Hepatocyte (in vitro differentiated cells): Measurements from ENCODE around the gene CREBL2. TPM values are rescaled to one million over a fixed set of nuclear protein-coding genes. Genes with fewer than 3 reads are reported as not detected.
"Not testable (repeated sequence)": the region's sequence is repeated elsewhere in the genome, so short reads cannot be mapped to it uniquely, and the experiment has no call there.

Experiments used
- DNase-seq: peaks from one replicate; pipeline ENCODE4 v3.0.0-alpha.2; 2016; ENCODE audit warnings: low spot score
- H2AFZ ChIP-seq: fragments of 200-600 bp; sonication (generic); 2 replicates; pipeline ENCODE4 v1.6.0; 2016; ENCODE audit warnings: antibody characterized with exemption, mild to moderate bottlenecking
- H3K27ac ChIP-seq: fragments of 200-600 bp; sonication (generic); 2 replicates; pipeline ENCODE4 v1.5.1; 2016; ENCODE audit warnings: mild to moderate bottlenecking
- H3K27me3 ChIP-seq: fragments of 200-600 bp; sonication (generic); 2 replicates; pipeline ENCODE4 v1.6.1; 2016
- H3K36me3 ChIP-seq: fragments of 200-600 bp; sonication (generic); replicated peaks from 2 replicates; pipeline ENCODE4 v1.5.1; 2016; ENCODE audit warnings: low read depth; ENCODE audit not compliant: insufficient read depth
- H3K4me1 ChIP-seq: fragments of 200-600 bp; sonication (generic); 2 replicates; pipeline ENCODE4 v1.5.1; 2016; ENCODE audit warnings: mild to moderate bottlenecking, moderate library complexity; ENCODE audit not compliant: insufficient read depth
- H3K4me2 ChIP-seq: fragments of 200-600 bp; sonication (generic); 2 replicates; pipeline ENCODE4 v1.6.0; 2016
- H3K4me3 ChIP-seq: fragments of 200-600 bp; sonication (generic); 2 replicates; pipeline ENCODE4 v1.5.1; 2016; ENCODE audit warnings: mild to moderate bottlenecking
- H3K79me2 ChIP-seq: fragments of 200-600 bp; sonication (generic); 2 replicates; pipeline ENCODE4 v1.6.0; 2017; ENCODE audit warnings: mild to moderate bottlenecking
- H3K9me2 ChIP-seq: fragments of 200-600 bp; sonication (generic); replicated peaks from 2 replicates; pipeline ENCODE4 v1.6.0; 2017; ENCODE audit warnings: mild to moderate bottlenecking; ENCODE audit not compliant: insufficient read depth
- H3K9me3 ChIP-seq: fragments of 200-600 bp; sonication (generic); 2 replicates; pipeline ENCODE4 v1.5.1; 2016; ENCODE audit warnings: low read depth, mild to moderate bottlenecking
- H4K20me1 ChIP-seq: fragments of 200-600 bp; sonication (generic); 2 replicates; pipeline ENCODE4 v1.6.0; 2016; ENCODE audit warnings: mild to moderate bottlenecking; ENCODE audit not compliant: insufficient read depth, poor library complexity, severe bottlenecking
- CTCF ChIP-seq: fragments of 200-600 bp; sonication (generic); IDR thresholded peaks from 2 replicates; pipeline ENCODE4 v1.5.1; 2016; ENCODE audit warnings: antibody characterized with exemption, mild to moderate bottlenecking; ENCODE audit not compliant: poor library complexity
- EZH2 ChIP-seq: fragments of 200-600 bp; sonication (generic); IDR thresholded peaks from 2 replicates; pipeline ENCODE4 v1.6.1; 2016; ENCODE audit warnings: antibody characterized with exemption, mild to moderate bottlenecking, borderline replicate concordance
- EZH2phosphoT487 ChIP-seq: fragments of 200-600 bp; sonication (generic); IDR thresholded peaks from one replicate; pipeline ENCODE4 v1.6.1; 2018; ENCODE audit warnings: antibody characterized with exemption, mild to moderate bottlenecking, low read depth, moderate library complexity; ENCODE audit not compliant: unreplicated experiment, severe bottlenecking
- WGBS: methylation state at CpG from one replicate; pipeline ENCODE4 v1.1.6; 2016; ENCODE audit warnings: low lambda C conversion rate; ENCODE audit errors: missing lambda C conversion rate; 5-methylcytosine and 5-hydroxymethylcytosine counted together
- polyA plus RNA-seq: library from polyadenylated mRNA; unstranded; fragments of >200 nt; fragmentation: Nextera tagmentation; extraction: Ambion mirVana; gene quantifications from 2 replicates; pipeline ENCODE4 v1.2.1, GENCODE V29; 2016
- total RNA-seq: library from RNA; depleted of rRNA; stranded (reverse); fragments of >200 nt; gene quantifications from 2 replicates; pipeline ENCODE4 v1.2.3, GENCODE V29; 2014

The CREBL2 gene
- total and polyA plus RNA-seq, 2 experiments from 2014 or later, result 11.4 to 19.4 TPM

GRCh38 chr12:12587878-12588277 lies 23.8 kb upstream of the CREBL2 start:
- TF ChIP-seq EZH2, result no peak
- TF ChIP-seq CTCF, result no peak
- TF ChIP-seq EZH2phosphoT487, result no peak
- Histone ChIP-seq H3K4me1 (no peaks in the 10 kb centered on the region), H3K9me3 (no peaks in the 10 kb centered on the region), H3K4me3 (no peak overlapping the region), H3K79me2 (no peaks in the 10 kb centered on the region), H2AFZ (no peak overlapping the region), H3K36me3 (no peaks in the 10 kb centered on the region), H4K20me1 (no peaks in the 10 kb centered on the region), H3K27me3 (no peaks in the 10 kb centered on the region), H3K4me2 (no peak overlapping the region), H3K27ac (peak overlapping the region; percentile 3), H3K9me2 (no peaks in the 10 kb centered on the region)
- 100% methylated on average over 1 of the region's 1 CpG for WGBS
- no peak for DNase-seq

- not testable (repeated sequence) for H3K9me3 ChIP-seq, H3K27ac ChIP-seq, H3K36me3 ChIP-seq, H2AFZ ChIP-seq, H3K4me3 ChIP-seq, H3K27me3 ChIP-seq, H3K79me2 ChIP-seq, H4K20me1 ChIP-seq, H3K9me2 ChIP-seq, DNase-seq, H3K4me2 ChIP-seq, H3K4me1 ChIP-seq
- 86% methylated on average over 3 of the region's 3 CpGs for WGBS
Measured at GRCh38 chr12:12588436-12588835, 23.2 kb upstream of the CREBL2 start.

- no peaks in the 10 kb centered on the region for H3K27me3 ChIP-seq
- H3K9me3 ChIP-seq, result no peaks in the 10 kb centered on the region
- no peak for TF ChIP-seq EZH2phosphoT487
- TF ChIP-seq EZH2, result no peak
- TF ChIP-seq CTCF, result no peak
- no peaks in the 10 kb centered on the region for H3K36me3 ChIP-seq
- no peaks in the 10 kb centered on the region for H3K9me2 ChIP-seq
- 99% methylated on average over 6 of the region's 6 CpGs for WGBS
- no peaks in the 10 kb centered on the region for H3K79me2 ChIP-seq
- DNase-seq, result no peak
- H2AFZ ChIP-seq, result no peak overlapping the region
- no peaks in the 10 kb centered on the region for H3K4me1 ChIP-seq
- H3K4me2 ChIP-seq, result no peak overlapping the region
- H4K20me1 ChIP-seq, result no peaks in the 10 kb centered on the region
- H3K4me3 ChIP-seq, result no peak overlapping the region
- no peak overlapping the region for H3K27ac ChIP-seq
Measured at GRCh38 chr12:12590961-12591360, 20.7 kb upstream of the CREBL2 start.

DNA sequence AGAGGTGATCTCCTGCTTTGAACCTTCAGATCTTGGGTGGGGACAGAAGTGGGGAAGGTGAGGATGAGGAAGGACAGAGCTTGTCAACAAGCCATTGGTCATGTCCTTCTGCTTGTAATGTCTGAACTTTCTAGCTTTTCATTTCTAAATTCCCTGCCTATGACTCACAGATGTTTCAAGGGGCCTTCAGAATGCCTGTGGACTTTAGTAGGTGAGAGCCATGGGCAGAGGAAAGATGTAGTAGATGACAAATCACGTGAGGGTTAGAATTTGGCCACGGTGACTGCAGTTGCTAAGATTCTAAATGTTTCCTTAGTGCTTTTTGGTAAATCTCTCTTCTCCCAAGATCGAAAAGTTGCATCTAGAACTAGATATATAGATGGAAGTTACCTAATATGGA lies 18.7 kb upstream of the CREBL2 start:
- H2AFZ ChIP-seq, result no peak overlapping the region
- no peak overlapping the region for H3K4me3 ChIP-seq
- no peaks in the 10 kb centered on the region for H3K9me3 ChIP-seq
- H3K4me2 ChIP-seq, result no peak overlapping the region
- no peaks in the 10 kb centered on the region for H3K4me1 ChIP-seq
- WGBS, result 68% methylated on average over 3 of the region's 3 CpGs
- no peaks in the 10 kb centered on the region for H3K27me3 ChIP-seq
- H3K36me3 ChIP-seq, result no peaks in the 10 kb centered on the region
- no peaks in the 10 kb centered on the region for H3K9me2 ChIP-seq
- no peaks in the 10 kb centered on the region for H4K20me1 ChIP-seq
- peak overlapping the region; percentile 17 for H3K27ac ChIP-seq
- H3K79me2 ChIP-seq, result no peaks in the 10 kb centered on the region
- peak; percentile 39 for DNase-seq
- TF ChIP-seq CTCF, result no peak
- TF ChIP-seq EZH2phosphoT487, result no peak
- no peak for TF ChIP-seq EZH2

- not testable (repeated sequence) for H3K9me2 ChIP-seq, H3K27ac ChIP-seq, H2AFZ ChIP-seq, H3K4me2 ChIP-seq, H3K79me2 ChIP-seq, H3K4me3 ChIP-seq, H3K9me3 ChIP-seq, H3K27me3 ChIP-seq, H3K36me3 ChIP-seq, H4K20me1 ChIP-seq, H3K4me1 ChIP-seq, DNase-seq
- 100% methylated on average over 2 of the region's 2 CpGs for WGBS
Measured at GRCh38 chr12:12595929-12596328, 15.7 kb upstream of the CREBL2 start.

DNA sequence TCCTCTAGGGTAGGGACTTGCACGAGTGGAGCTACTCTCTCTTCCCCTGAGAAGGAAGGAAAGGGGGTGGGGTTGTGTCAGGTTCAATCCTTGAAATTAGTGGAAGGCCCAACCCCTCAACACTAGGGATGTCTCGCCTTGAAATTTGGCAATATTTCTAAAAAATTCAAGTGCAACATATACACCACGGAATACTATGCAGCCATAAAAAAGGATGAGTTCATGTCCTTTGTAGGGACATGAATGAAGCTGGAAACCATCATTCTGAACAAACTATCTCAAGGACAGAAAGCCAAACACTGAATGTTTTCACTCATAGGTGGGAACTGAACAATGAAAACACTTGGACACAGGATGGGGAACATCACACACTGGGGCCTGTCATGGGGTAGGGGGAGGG lies 15.1 kb upstream of the CREBL2 start:
- not testable (repeated sequence) for H3K27ac ChIP-seq, H3K27me3 ChIP-seq, H2AFZ ChIP-seq, H4K20me1 ChIP-seq, H3K4me1 ChIP-seq, H3K4me3 ChIP-seq, DNase-seq, H3K79me2 ChIP-seq, H3K4me2 ChIP-seq, H3K9me3 ChIP-seq, H3K36me3 ChIP-seq, H3K9me2 ChIP-seq
- WGBS, result 90% methylated on average over 3 of the region's 3 CpGs
